Stimulated activated CD8-positive, alpha-beta memory T cell treated with anti-CD3 and anti-CD28 coated beads, Interleukin-7, amount 100 ng/mL, for 48 hours (primary cell): ENCODE measurements around the gene CEP63.

Experiments
- DNase-seq, 2 donors: peaks; one replicate each; pipeline ENCODE4 v3.0.0-alpha.2; 2020; ENCODE audit warnings: low read depth in 1 of 2; ENCODE audit errors: extremely low read depth in 1 of 2

CEP63 gene

DNA sequence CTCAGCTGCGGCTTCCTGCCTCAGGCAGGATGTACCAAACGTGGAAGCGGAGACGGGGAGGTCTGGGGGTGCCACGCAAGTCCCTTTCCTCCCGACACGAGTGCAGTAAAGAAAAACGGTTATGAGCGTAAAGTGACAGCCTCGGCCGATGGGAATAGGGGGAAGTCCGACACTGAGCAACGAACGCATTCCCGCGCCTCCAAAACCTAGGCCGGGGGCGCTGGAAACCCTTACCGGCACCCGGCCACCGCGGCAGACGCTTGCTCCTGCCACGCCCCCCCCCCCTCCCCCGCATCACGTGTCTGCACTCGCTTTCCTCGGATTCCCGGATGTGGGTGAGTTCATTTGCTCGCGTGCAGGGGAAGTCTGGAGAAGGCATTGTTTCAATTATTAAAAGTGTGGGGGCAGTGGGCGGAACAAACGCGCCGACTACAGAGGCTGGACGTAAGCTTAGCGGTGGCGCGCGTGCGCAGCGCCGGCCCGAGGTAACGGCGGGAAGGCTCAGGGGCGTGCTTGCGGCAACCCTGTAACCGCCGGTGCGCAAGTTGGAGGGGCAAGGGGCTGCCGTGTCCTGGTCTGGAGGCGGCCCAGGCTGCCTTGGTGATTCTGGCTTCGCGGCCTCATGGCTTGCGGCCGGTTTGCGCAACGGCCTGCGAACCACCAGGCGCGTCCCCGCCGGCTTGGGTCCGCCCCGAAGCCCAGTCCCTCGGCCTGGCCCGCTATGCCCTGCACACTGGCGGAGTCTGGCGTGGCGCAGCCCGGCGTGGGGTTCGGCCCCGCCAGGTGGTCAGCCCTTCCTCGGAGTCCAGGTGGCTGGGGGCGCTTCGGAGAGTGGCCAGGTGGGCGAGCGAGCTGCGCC is at the start of gene CEP63, which contains the start of gene ANAPC13:
CEP63 (plus strand) TSS at position 340 of the 859 bp plus-strand sequence. CDS start 9,264 bp downstream, outside the sequence.
ANAPC13 (minus strand) TSS at position 268 of the 859 bp plus-strand sequence. CDS start 3,081 bp downstream, outside the sequence.
- DNase-seq, result peak; percentile 82 to 90

DNA sequence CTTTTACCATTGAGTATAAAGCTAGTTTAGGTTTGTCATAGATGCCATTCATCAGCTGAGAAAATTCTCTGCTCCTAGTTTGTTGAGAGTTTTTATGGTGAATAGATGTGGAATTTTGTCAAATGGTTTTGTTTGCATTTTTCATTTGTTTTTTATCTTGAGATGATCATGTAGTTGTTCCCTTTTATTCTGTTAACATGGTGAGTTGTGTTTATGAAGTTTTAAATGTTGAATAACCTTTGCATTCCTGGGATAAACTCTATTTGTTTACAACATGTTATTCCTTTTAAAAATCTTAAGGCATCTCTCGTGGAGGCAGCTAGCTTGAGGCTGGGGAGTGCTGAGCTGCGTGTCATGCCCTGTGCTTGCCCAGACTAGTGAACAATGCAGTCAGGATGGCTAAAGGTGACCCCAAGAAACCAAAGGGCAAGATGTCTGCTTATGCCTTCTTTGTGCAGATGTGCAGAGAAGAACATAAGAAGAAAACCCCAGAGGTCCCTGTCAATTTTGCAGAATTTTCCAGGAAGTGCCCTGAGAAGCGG is 48.6 kb upstream of the CEP63 start:
- DNase-seq, result no peak

DNA sequence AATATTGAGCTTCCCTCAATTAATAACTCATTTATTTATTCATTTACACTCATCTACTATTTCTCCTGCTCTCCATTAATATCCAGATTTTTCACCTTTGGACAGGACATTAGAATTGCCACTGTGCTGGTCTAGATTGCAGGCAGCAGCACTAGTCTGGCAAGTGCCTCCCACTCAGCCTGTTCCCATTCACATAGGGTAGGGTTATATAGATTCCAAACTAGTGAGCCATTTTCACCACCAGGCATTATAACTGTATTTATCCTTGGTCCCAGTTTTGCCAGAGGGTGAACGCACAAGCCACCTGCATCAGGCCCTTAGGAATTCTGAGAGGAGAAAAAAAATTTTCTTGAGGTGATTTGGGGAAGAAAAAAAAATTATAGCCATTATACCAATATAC is 44.5 kb upstream of the CEP63 start:
- DNase-seq, result no peak

DNA sequence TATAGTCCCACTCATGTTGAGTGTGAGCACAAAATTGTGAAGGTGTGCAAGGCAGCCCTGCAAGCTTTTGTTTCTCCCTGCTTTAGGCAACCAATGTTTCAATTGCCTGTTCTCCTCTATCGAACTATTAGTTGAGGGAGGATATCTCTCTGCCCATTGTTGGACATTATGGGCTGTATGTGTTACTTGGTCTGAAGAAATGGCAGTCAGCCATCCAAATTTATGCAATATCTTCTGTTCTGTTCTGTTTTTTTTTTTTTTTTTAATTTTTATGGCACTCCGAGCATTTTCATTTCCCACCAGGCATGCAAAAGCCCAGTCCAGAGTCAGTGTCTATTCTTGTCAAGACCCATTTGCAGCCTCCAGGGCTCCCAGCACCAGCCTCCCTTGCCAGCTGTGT is 44.0 kb upstream of the CEP63 start:
- no peak for DNase-seq

DNA sequence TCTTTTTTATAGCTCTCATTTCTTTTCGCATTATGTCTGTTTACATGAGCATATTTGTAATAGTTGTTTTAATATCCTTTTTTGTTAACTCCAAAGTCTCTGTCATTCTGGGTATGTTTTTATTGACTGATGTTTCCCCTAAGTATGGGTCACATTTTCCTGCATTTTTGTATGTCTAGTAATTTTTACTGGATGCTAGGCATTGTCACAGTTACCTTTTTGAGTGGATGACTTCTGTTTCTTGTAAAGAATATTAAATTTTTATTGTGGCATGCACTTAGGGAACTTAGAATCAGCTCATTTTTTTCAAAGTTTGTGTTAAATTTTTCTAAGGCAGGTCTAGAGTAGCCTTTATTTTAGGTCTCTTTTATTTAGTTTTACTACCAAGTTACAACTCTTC is 40.8 kb upstream of the CEP63 start:
- DNase-seq, result no peak

DNA sequence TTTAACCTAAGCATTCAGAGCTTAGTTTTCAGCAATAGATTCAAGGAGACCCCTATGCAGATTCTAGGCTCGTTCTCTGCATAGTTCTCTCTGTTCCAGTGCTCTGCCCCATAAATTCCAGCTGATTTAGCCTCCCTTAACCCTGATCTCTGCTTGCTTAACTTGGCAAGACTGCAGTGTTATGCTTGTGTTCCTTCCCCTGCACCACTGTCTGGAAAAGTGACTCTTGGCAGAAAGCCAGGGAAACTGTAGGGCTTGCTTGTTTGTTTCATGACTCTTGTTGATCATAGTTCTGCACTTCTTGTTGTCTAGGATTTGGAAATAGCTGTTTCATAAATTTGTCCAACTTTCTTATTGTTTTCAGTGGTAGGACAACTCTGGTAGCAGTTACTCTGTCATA is 40.2 kb upstream of the CEP63 start:
- no peak for DNase-seq

DNA sequence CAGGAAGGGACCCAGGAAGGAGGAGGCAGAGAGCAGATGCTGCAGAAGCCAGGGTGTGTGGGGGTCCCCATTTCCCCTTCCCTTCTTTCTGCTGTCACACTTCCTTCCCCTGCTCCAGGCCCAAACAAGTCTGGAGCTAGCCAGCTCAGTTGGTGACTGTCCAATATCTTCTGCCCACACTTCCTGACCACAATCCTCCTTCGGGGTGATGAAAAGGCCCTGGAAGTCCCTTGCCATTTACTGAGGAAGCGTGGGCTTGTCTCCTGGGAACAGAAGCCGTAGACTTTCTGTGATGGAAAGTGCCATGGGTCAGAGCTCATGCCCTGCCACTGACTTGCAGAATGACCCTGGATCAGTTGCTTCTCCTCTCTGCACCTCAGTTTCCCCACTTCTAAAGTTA is 39.1 kb upstream of the CEP63 start:
- no peak for DNase-seq

DNA sequence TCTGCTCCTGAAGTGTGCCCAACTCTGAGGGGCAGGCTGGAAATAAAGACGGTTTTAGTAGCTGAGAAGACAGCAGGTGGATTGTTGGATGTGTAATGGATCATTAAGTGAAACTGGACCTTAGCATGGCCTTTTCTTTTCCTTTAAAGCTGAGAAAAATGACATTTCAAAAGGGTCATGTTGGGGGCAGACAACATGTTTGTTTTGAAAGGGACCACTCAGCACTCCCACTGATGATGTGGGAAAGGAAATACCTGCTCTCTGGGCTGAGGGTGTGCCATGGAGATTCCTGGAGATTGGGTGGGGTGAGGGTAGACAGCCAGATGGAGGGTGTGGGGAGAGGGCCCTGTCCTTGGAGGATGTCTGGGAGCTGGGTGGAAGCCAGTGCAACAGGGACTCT is 38.5 kb upstream of the CEP63 start:
- DNase-seq, result no peak

DNA sequence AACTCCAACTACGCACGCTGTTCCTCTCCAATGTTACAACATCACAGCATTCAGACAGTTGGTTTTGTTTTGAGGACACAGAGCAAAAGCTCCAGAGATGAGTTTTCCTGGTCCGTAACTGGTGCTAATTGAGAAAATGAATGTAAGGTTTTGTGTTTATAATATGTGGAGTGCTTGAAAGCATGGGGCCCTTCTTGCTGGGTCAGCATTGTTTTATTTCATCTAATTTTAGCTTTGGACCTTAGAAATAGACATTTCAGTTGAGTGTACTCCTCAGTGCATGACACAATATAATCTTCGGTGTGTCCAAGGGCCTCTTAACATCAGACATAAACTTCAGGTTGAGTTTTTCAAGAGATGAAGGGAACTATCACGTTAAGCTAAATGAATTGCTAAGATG is 37.2 kb upstream of the CEP63 start:
- DNase-seq, result no peak

DNA sequence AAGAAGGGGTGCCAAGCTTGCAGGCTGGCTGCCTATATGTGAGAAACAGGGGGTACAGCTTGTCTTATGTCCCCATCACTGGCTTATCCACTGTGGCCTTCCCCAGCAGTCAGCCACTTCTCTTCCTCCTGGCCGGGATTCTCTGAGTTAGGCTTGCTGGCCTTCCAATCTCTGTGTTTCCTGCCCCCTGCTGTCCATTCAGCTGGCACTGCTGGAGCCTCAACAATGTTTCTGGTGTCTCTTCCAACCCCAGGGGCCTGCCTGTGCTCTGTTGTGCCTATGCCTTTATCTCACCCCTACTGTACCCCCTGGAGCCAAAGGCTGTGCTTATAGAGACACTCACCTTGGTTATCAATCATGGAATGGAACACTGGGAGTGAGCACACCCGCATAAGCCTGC is 36.6 kb upstream of the CEP63 start:
- DNase-seq, result no peak

DNA sequence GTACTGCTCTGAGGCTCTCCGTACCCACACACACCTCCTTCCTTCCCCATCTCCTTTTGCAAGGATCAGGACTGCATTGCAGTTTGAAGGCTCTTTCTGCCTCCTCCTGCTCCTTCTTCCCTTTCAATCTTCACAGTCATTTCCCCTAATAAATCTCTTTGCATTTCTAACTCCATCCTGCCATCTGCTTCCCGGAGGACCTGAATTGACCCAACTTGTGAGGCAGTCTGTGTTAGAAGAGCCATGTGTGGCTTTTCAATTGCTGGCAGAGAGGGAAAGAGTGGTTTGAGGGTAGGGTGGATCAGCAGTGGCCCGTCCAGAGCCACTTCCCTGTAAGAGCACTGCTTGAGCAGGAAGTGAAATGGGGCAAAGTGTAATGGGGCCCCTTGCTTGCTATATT is 35.9 kb upstream of the CEP63 start:
- no peak for DNase-seq

DNA sequence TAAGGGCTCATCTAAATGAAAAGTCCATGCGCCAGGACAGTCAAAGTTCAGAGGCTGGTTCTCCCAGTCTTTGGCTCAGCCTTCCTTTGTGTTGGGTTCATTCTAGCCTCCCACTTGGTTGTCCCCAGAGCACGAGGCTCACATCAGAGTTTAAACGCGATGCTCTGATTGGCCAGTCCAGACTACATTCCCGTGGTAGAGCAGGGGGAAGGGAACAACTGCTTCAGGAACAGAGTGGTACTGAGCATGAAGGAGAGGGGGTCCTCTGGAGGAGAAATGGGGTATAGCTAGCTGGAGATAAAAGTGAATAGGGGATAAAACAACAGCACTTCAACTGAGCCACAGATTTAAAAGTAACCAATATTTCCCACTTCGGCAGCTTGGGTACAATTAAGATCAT is 32.2 kb upstream of the CEP63 start:
- no peak for DNase-seq

DNA sequence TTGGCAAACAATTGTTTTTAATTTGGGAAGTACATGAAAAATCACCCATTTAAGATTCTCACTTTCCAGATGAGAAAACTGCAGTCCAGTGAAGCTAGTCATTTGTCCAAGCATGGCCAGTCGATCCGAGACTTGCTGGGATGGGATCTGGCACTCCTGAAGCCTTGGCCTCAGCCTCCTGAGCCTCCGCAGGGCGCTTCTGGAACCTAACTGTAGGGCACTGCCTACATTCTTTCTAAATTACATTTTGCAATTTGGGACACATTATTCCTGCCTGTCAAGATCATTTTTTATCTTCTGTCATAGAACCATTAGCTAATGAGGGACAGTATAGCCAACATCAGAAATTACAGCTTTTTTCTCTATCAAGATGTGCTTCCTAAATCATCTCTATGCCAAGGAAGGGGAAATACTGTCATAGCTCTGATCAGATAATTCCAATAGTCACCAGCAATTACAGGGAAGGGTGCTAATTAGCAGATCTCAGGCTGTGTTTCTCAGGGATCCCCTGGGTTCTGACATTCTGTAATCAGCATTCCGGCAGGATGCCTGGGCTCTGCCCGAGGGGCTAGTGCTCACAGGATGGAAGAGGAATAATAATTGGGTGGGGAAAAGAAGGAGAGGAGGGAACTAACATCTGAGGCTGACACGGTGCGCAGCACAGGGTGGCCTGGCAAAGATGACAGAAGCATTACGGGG is 28.3 kb upstream of the CEP63 start:
- no peak for DNase-seq

DNA sequence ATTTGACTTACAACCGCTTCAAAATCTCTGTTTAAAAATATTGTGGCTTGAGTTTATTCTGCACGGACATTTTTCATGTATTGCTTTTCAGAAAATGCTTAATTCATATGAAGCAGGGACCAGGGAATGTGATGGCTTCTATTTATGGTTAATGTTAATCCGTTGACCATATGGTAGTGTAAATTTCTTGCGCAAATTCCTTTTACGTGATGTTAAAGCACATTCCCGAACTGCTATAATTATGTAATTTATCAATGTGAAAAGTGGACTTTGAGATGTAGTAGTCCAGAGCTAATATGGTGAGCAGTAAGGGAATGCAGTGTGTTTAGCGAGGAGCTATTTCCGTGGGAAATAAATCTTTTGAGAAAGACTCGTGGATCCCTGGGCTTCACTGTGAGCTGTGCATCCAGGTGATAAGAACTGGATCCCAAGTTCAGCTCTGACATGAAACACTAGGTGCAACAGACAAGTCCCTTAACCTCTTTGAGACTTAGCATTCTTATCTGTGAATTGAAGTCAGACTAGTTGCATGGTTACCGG is 27.4 kb upstream of the CEP63 start:
- no peak for DNase-seq

DNA sequence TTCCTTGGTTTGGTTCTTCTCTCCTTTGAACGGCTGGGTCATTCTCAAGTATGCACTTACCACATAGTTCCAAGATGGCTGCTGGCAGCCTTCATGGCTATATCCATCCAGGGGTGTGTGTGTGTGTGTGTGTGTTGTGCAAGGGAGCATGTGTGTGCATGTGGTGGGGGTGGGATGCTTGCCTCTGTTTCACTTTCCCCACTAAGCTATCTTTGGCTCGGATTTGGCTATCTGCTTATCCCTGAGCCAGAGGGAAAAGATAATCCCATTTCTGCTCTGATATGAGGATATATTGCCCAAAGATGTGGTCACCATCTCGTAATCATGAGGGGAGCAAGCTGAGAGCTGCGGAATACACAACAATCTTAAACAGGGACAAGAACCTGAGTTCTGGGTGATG is 26.3 kb upstream of the CEP63 start:
- DNase-seq, result no peak

DNA sequence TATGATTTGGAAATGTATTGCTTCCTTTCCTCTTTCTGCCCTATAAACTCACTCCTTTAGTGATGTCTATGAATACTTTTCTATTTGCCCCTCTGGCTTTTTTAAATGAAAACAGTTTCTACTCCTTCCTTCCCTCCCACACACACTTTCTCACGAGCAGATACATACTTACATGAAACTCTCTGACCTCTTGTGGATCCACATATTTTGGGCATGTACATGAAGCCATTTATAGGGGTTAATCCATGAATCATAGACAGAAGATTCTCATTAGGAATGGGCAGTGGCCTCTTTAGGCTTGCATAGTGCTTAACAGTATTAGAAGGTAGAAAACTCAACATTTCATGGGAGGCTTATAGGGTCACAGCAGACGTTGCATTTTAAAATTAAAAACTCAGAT is 24.9 kb upstream of the CEP63 start:
- DNase-seq, result no peak

DNA sequence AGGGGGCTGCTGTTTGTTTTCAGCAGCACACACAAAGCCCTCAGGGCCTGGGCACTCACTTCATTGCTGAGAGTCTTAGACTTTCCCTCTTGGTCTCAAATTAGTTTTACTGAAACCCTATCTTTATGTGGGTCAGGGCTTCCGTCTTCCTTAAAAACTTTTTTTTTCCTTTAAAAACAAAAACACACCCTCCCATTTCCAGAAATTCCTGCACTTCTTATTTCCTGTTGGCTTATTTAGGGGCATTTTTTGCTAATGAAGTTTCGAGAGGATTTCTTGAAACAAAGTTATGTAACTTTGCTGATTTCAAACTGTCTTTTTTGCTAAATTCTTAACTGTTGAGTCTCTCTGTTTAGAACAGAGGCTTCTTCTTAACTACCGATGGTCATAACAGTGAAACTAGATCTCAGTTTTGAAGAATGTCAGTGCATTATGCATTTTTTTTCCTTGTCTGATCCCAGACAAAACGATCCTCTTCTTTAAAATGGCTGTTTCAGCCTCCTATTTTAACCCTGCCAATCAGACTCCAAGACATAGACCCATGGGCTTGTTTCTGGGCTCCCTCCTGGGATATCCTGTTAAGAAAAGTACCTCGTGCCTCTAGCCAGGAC is 23.4 kb upstream of the CEP63 start:
- DNase-seq, result no peak

DNA sequence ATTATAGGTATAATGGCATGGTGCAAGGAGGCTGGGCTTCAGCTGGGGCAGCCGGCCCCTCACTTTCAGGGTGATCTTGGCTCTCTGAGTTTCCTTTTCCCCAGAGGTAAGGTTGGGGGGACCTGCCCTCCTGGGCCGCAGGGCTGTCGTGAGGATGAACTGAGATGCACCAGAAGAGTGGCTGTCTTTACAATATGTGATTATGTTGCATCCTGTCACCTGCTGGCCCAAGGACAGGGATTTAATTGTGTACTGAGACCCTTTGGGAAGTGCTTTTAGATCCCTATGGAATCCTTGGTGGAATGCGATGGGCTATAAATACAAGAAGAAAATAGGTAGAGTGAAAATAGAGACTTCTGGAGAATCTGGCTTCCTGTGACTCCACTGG is 22.2 kb upstream of the CEP63 start:
- no peak for DNase-seq

DNA sequence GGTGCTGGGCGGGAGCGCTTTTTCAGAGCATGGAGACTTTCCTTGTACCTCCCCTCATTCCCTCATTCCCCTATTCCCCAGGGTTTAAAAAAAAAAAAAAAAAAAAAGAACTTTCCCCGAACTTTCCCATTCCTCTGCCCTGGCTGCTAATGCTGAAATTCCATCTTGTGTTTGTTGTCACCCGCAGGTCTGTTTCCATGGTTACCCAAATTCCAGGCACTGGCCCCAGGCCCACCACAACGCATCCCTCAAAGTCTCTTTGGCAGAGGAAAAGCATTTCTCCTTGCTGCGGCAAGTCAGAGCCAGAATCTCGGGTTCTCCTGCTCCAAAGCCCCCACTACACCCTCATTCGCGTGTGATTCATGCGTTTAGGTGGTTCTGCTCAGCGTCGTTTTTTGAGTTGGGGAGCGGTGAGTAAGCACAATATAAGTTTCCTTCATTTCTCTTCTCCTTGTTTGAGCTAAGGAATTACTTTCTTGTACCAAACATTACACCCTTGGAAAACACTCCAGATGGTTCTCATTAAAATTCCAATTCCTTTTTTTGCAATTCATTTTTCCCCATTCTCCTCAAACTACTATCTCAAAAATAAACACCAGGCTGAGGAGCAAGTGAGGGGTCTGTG is 21.7 kb upstream of the CEP63 start:
- no peak for DNase-seq

DNA sequence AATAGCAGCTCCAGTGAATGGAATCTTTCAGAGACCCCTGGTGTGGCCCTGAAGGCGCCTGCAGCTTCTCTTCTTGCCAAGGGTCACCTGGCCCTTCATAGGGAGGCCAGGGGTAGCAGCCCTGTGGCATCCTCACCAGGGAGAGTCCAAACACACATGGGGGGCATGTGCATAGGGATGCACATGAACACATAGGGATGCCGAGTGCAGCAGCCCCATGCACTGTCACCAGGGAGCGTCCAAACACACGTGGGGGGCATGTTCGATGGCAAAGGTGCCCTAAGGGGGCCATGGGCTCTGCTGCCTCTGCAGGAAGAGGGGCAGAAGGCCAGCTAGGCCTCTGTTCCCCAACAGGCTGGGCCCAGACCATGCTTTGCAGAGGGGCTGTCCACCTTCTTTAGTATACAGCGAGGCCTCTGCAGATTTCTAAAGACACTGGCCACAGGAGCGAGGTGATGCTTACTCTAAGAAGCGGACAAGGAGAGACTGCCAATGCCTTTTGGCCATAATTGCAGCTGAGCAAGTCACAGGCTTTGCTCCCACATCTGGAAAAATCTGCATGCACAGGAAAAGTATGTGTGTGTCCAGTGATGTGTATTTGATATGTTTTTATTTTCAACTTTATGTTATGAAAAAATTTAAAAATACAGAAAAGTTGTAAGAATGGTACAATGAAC is 21.0 kb upstream of the CEP63 start:
- DNase-seq, result no peak
